GM12878 (cell line): ENCODE measurements around the gene TMEM179B. TPM values are rescaled to one million over a fixed set of nuclear protein-coding genes. Genes with fewer than 3 reads are reported as not detected.

Experiments
- BACH1 ChIP-seq: fragments of 450-650 bp; IDR thresholded peaks from 2 replicates; pipeline ENCODE4 v1.6.1; 2017; ENCODE audit warnings: mild to moderate bottlenecking, borderline replicate concordance
- BHLHE40 ChIP-seq, 2 experiments: fragments of 450-650 bp in 1 of 2; IDR thresholded peaks; 2 replicates each; pipeline ENCODE4 v1.6.1; 2011 to 2017; ENCODE audit warnings: low read depth in 2 of 2, borderline replicate concordance in 1 of 2, improper control_type of control experiment in 1 of 2, low read length in 1 of 2, mild to moderate bottlenecking in 1 of 2
- EGR1 ChIP-seq, 2 experiments: IDR thresholded peaks; 1 replicate in 1 of 2; 2 replicates in 1 of 2; pipeline ENCODE4 v1.6.1; 2011 to 2012; ENCODE audit warnings: low read depth in 2 of 2, low read length in 2 of 2, borderline replicate concordance in 1 of 2, mild to moderate bottlenecking in 1 of 2, moderate library complexity in 1 of 2
- GABPA ChIP-seq: IDR thresholded peaks from 2 replicates; pipeline ENCODE4 v1.6.1; 2014; ENCODE audit warnings: antibody characterized with exemption, low read depth, mild to moderate bottlenecking, inconsistent platforms
- HDAC6 ChIP-seq: fragments of 200-600 bp; sonication (generic); IDR thresholded peaks from one replicate; pipeline ENCODE4 v1.8.0; 2017; ENCODE audit warnings: antibody characterized with exemption; ENCODE audit not compliant: unreplicated experiment
- MTA2 ChIP-seq: fragments of 450-650 bp; IDR thresholded peaks from 2 replicates; pipeline ENCODE4 v1.6.1; 2016; ENCODE audit warnings: low read depth, mild to moderate bottlenecking, moderate library complexity
- MYC ChIP-seq: IDR thresholded peaks from 2 replicates; pipeline ENCODE4 v1.6.1; 2011; ENCODE audit warnings: mild to moderate bottlenecking, low read length, moderate library complexity, inconsistent platforms; ENCODE audit not compliant: insufficient read depth, insufficient replicate concordance, insufficient read length, severe bottlenecking
- RB1 ChIP-seq: fragments of 450-650 bp; formaldehyde crosslinking; IDR thresholded peaks from 2 replicates; pipeline ENCODE4 v1.6.1; 2017; ENCODE audit warnings: mild to moderate bottlenecking, borderline replicate concordance
- REST ChIP-seq: IDR thresholded peaks from 2 replicates; pipeline ENCODE4 v1.6.1; 2012; ENCODE audit warnings: mild to moderate bottlenecking, low read depth, low read length
- RUNX3 ChIP-seq: IDR thresholded peaks from 2 replicates; pipeline ENCODE4 v1.6.1; 2012; ENCODE audit warnings: low read length, inconsistent platforms
- SMARCA5 ChIP-seq: fragments of 450-650 bp; IDR thresholded peaks from 2 replicates; pipeline ENCODE4 v1.6.1; 2017; ENCODE audit warnings: mild to moderate bottlenecking
- SMC3 ChIP-seq: IDR thresholded peaks from 2 replicates; pipeline ENCODE4 v1.6.1; 2011; ENCODE audit warnings: low read length, improper control_type of control experiment, borderline replicate concordance
- SREBF1 ChIP-seq: IDR thresholded peaks from 2 replicates; pipeline ENCODE4 v1.6.1; 2012; ENCODE audit warnings: mild to moderate bottlenecking, low read length
- STAT1 ChIP-seq: fragments of 450-650 bp; conservative IDR thresholded peaks from 2 replicates; pipeline ENCODE4 v1.6.1; 2014; ENCODE audit warnings: antibody characterized with exemption, mild to moderate bottlenecking
- SUPT20H ChIP-seq: IDR thresholded peaks from 2 replicates; pipeline ENCODE4 v1.6.1; 2011; ENCODE audit warnings: low read depth, mild to moderate bottlenecking, low read length, moderate library complexity, borderline replicate concordance; ENCODE audit not compliant: control insufficient read depth
- ZNF687 ChIP-seq: fragments of 450-650 bp; IDR thresholded peaks from 2 replicates; pipeline ENCODE4 v1.6.1; 2017; ENCODE audit warnings: mild to moderate bottlenecking, moderate library complexity
- polyA plus RNA-seq, 11 experiments: library from polyadenylated mRNA; depleted of rRNA in 4 of 11; unstranded in 6 of 11; stranded (reverse) in 5 of 11; fragments of >200 nt; fragmentation: Nextera tagmentation in 4 of 11; fragmentation: Illumina TruSeq in 1 of 11; extraction: Ambion mirVana in 4 of 11; extraction: Trizol in 1 of 11; gene quantifications; 1 replicate in 1 of 11; 2 replicates in 10 of 11; pipeline versions ENCODE4 v1.2.1 to v1.2.3, GENCODE V29; 2011 to 2016; ENCODE audit warnings: inconsistent platforms in 2 of 11, missing spikeins in 2 of 11, low read depth in 1 of 11
- total RNA-seq, 4 experiments: library from RNA; depleted of rRNA in 3 of 4; stranded (reverse); fragments of >200 nt in 3 of 4; fragmentation: Illumina TruSeq in 1 of 4; extraction: Trizol in 1 of 4; gene quantifications; 2 replicates each; pipeline versions ENCODE4 v1.2.1 to v1.2.3, GENCODE V29; 2013 to 2021
- TF ChIP-seq, protein P1 (sequence below): fragments of 450-650 bp; IDR thresholded peaks from 2 replicates; pipeline ENCODE4 v1.6.1; 2017; ENCODE audit warnings: mild to moderate bottlenecking, moderate library complexity

TMEM179B gene
- total and polyA plus RNA-seq, 10 of the 15 experiments (the other 5 are each of a cell fraction or from before 2014, with no cell fraction given), result 21.7 to 82.4 (median 42.0) TPM

GRCh38 chr11:62831520-62832335, 44.5 kb downstream of the TMEM179B start, which contains the start of gene STX5 (continued):
- TF ChIP-seq RUNX3, result peak; percentile 79
- TF ChIP-seq MTA2, result no peak
- TF ChIP-seq STAT1, result peak; percentile 41; the same call in 1 of the 2 replicates
- 0 out of 2 replicates have a peak, but pooled peaks have one; percentile 3 for TF ChIP-seq SMC3
- 0 out of 2 replicates have a peak, but pooled peaks have one; percentile 16 for TF ChIP-seq SREBF1
- TF ChIP-seq, protein P1, sequence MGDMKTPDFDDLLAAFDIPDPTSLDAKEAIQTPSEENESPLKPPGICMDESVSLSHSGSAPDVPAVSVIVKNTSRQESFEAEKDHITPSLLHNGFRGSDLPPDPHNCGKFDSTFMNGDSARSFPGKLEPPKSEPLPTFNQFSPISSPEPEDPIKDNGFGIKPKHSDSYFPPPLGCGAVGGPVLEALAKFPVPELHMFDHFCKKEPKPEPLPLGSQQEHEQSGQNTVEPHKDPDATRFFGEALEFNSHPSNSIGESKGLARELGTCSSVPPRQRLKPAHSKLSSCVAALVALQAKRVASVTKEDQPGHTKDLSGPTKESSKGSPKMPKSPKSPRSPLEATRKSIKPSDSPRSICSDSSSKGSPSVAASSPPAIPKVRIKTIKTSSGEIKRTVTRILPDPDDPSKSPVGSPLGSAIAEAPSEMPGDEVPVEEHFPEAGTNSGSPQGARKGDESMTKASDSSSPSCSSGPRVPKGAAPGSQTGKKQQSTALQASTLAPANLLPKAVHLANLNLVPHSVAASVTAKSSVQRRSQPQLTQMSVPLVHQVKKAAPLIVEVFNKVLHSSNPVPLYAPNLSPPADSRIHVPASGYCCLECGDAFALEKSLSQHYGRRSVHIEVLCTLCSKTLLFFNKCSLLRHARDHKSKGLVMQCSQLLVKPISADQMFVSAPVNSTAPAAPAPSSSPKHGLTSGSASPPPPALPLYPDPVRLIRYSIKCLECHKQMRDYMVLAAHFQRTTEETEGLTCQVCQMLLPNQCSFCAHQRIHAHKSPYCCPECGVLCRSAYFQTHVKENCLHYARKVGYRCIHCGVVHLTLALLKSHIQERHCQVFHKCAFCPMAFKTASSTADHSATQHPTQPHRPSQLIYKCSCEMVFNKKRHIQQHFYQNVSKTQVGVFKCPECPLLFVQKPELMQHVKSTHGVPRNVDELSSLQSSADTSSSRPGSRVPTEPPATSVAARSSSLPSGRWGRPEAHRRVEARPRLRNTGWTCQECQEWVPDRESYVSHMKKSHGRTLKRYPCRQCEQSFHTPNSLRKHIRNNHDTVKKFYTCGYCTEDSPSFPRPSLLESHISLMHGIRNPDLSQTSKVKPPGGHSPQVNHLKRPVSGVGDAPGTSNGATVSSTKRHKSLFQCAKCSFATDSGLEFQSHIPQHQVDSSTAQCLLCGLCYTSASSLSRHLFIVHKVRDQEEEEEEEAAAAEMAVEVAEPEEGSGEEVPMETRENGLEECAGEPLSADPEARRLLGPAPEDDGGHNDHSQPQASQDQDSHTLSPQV, result no peak
- no peak for TF ChIP-seq EGR1 (IDR thresholded peaks at IDR 0.05; ENCODE audit: borderline replicate concordance in 1 of 2, low read depth in 2 of 2, low read length in 2 of 2)
- TF ChIP-seq MYC, result peak; percentile 33
- peak; percentile 80 for TF ChIP-seq SMARCA5
- TF ChIP-seq GABPA, result peak; percentile 95
- no peak for TF ChIP-seq SUPT20H
- TF ChIP-seq RB1, result peak; percentile 77; the same call in 1 of the 2 replicates
- no peak for TF ChIP-seq ZNF687
- peak in 1 of 2 experiments; percentile 19; a peak in 1 of 4 replicates for TF ChIP-seq BHLHE40 (IDR thresholded peaks at IDR 0.05; ENCODE audit: borderline replicate concordance in 1 of 2, low read depth in 2 of 2, low read length in 1 of 2)
- TF ChIP-seq REST, result no peak
- peak; percentile 65 for TF ChIP-seq BACH1
- TF ChIP-seq HDAC6, result no peak
